OCI-LY7 (cell line): Measurements from ENCODE around the gene MSANTD1.

Experiments used
- CTCF ChIP-seq: fragments of 200-600 bp; sonication (generic); conservative IDR thresholded peaks from 2 replicates; pipeline ENCODE4 v1.5.1; 2014; ENCODE audit warnings: mild to moderate bottlenecking, antibody characterized with exemption, low read length, moderate library complexity, mixed read lengths
- EZH2phosphoT487 ChIP-seq: fragments of 200-600 bp; sonication (generic); IDR thresholded peaks from 2 replicates; pipeline ENCODE4 v1.6.1; 2018; ENCODE audit warnings: low read depth, borderline replicate concordance, mild to moderate bottlenecking, mixed run types, antibody characterized with exemption, low read length, moderate library complexity, mixed read lengths

- no peak for TF ChIP-seq CTCF
- TF ChIP-seq EZH2phosphoT487, result no peak
Measured at GRCh38 chr4:3206439-3207100, 42.4 kb upstream of the MSANTD1 start.
